GM12878 (cell line): ENCODE measurements around the gene TEX22. TPM values are rescaled to one million over a fixed set of nuclear protein-coding genes. Genes with fewer than 3 reads are reported as not detected.
A peak's percentile ranks its signal among the peaks of the same experiment; 100 is the strongest.

Source experiments
- ATAC-seq: fragments of 200-7000 bp; cut with Tn5 transposase; 3 replicates; pipeline ENCODE4 v1.9.1; 2020; ENCODE audit warnings: mild to moderate bottlenecking, moderate library complexity
- BruUV-seq: library from RNA; stranded (reverse); fragments of 400-500 nt; replicated peaks from 2 replicates; lab custom pipeline; 2021; lab: Mats Ljungman, UMichigan
- CTCF ChIA-PET: fragments of 300-600 bp; sonication (Branson Sonifier 250); formaldehyde crosslinking; extraction: SDS; loops from one replicate; lab custom pipeline; 2021; ENCODE audit warnings: inconsistent platforms; lab: Yijun Ruan, JAX
- POLR2A ChIA-PET: fragments of 350-600 bp; formaldehyde crosslinking; extraction: SDS; loops from one replicate; lab custom pipeline; 2021; ENCODE audit warnings: inconsistent platforms; lab: Charles Lee
- RAD21 ChIA-PET: fragments of 300-600 bp; sonication (Branson Sonifier 250); formaldehyde crosslinking; loops from one replicate; lab custom pipeline; 2023; ENCODE audit warnings: antibody characterized with exemption; ENCODE audit not compliant: unreplicated experiment; lab: Charles Lee
- SMC1A ChIA-PET: fragments of 300-600 bp; sonication (Branson Sonifier 250); formaldehyde crosslinking; loops from one replicate; lab custom pipeline; 2023; ENCODE audit not compliant: unreplicated experiment, uncharacterized antibody; lab: Charles Lee
- DNase-seq: peaks from one replicate; pipeline ENCODE4 v3.0.0-alpha.2; 2011; ENCODE audit warnings: low read depth, low spot score
- FAIRE-seq: peaks from 3 replicates; lab custom pipeline; 2011; peaks lifted over from hg19 to GRCh38; lab: Jason Lieb, UNC
- H2AFZ ChIP-seq: 2 replicates; pipeline ENCODE4 v1.6.0; 2011; ENCODE audit warnings: low read depth, low read length, control low read depth; ENCODE audit not compliant: control insufficient read depth
- H3K27ac ChIP-seq: 2 replicates; pipeline ENCODE4 v1.5.1; 2011; ENCODE audit warnings: control low read depth; ENCODE audit not compliant: control insufficient read depth, insufficient read depth
- H3K27me3 ChIP-seq, 2 experiments: replicated peaks in 1 of 2; 2 replicates each; pipeline versions ENCODE4 v1.6.0 to v1.6.1; 2011; ENCODE audit warnings: low read length in 1 of 2; ENCODE audit not compliant: control insufficient read depth in 2 of 2, insufficient read depth in 2 of 2
- H3K36me3 ChIP-seq, 2 experiments: 2 replicates each; pipeline ENCODE4 v1.5.1; 2011; ENCODE audit warnings: low read length in 1 of 2; ENCODE audit not compliant: control insufficient read depth in 2 of 2, insufficient read depth in 2 of 2
- H3K4me1 ChIP-seq: 2 replicates; pipeline ENCODE4 v1.6.1; 2011; ENCODE audit warnings: mild to moderate bottlenecking, low read length, moderate library complexity, mixed read lengths; ENCODE audit not compliant: control insufficient read depth, insufficient read depth
- H3K4me2 ChIP-seq: 2 replicates; pipeline ENCODE4 v1.6.0; 2011; ENCODE audit warnings: control low read depth; ENCODE audit not compliant: control insufficient read depth, insufficient read depth
- H3K4me3 ChIP-seq: fragments of 200-600 bp; sonication (generic); 2 replicates; pipeline ENCODE4 v1.5.1; 2016
- H3K79me2 ChIP-seq: 2 replicates; pipeline ENCODE4 v1.6.0; 2011; ENCODE audit warnings: low read length; ENCODE audit not compliant: control insufficient read depth, insufficient read depth
- H3K9ac ChIP-seq: 2 replicates; pipeline ENCODE4 v1.8.0; 2011; ENCODE audit warnings: low read length, control low read depth, mixed read lengths; ENCODE audit not compliant: control insufficient read depth, insufficient read depth
- H3K9me3 ChIP-seq: replicated peaks from 3 replicates; pipeline ENCODE4 v1.5.1; 2011; ENCODE audit warnings: mild to moderate bottlenecking, low read length; ENCODE audit not compliant: control insufficient read depth, insufficient read depth
- H4K20me1 ChIP-seq: 2 replicates; pipeline ENCODE4 v1.6.0; 2011; ENCODE audit not compliant: control insufficient read depth, insufficient read depth
- BHLHE40 ChIP-seq, 2 experiments: fragments of 450-650 bp in 1 of 2; IDR thresholded peaks; 2 replicates each; pipeline ENCODE4 v1.6.1; 2011 to 2017; ENCODE audit warnings: low read depth in 2 of 2, borderline replicate concordance in 1 of 2, improper control_type of control experiment in 1 of 2, low read length in 1 of 2, mild to moderate bottlenecking in 1 of 2
- CHD2 ChIP-seq: IDR thresholded peaks from 2 replicates; pipeline ENCODE4 v1.6.1; 2011; ENCODE audit warnings: low read depth, low read length, improper control_type of control experiment, borderline replicate concordance
- CREM ChIP-seq: IDR thresholded peaks from 2 replicates; pipeline ENCODE4 v1.6.1; 2014; ENCODE audit warnings: antibody characterized with exemption, low read depth
- GABPA ChIP-seq: IDR thresholded peaks from 2 replicates; pipeline ENCODE4 v1.6.1; 2014; ENCODE audit warnings: antibody characterized with exemption, low read depth, mild to moderate bottlenecking, inconsistent platforms
- HDGF ChIP-seq: fragments of 450-650 bp; IDR thresholded peaks from 2 replicates; pipeline ENCODE4 v1.6.1; 2016; ENCODE audit warnings: antibody characterized with exemption
- MTA3 ChIP-seq: IDR thresholded peaks from 2 replicates; pipeline ENCODE4 v1.6.1; 2012; ENCODE audit warnings: low read length, inconsistent platforms, borderline replicate concordance
- PAX8 ChIP-seq: fragments of 450-650 bp; IDR thresholded peaks from 2 replicates; pipeline ENCODE4 v1.6.1; 2017; ENCODE audit warnings: mild to moderate bottlenecking, moderate library complexity
- RB1 ChIP-seq: fragments of 450-650 bp; formaldehyde crosslinking; IDR thresholded peaks from 2 replicates; pipeline ENCODE4 v1.6.1; 2017; ENCODE audit warnings: mild to moderate bottlenecking, borderline replicate concordance
- SUPT20H ChIP-seq: IDR thresholded peaks from 2 replicates; pipeline ENCODE4 v1.6.1; 2011; ENCODE audit warnings: low read depth, mild to moderate bottlenecking, low read length, moderate library complexity, borderline replicate concordance; ENCODE audit not compliant: control insufficient read depth
- TCF3 ChIP-seq: IDR thresholded peaks from 2 replicates; pipeline ENCODE4 v1.6.1; 2012; ENCODE audit warnings: low read depth, mild to moderate bottlenecking, low read length, borderline replicate concordance; ENCODE audit not compliant: insufficient read depth
- WGBS: methylation state at CpG from one replicate; pipeline ENCODE4 v1.1.6; 2016; ENCODE audit warnings: low lambda C conversion rate; ENCODE audit not compliant: insufficient replicate concordance, insufficient coverage; ENCODE audit errors: missing lambda C conversion rate; 5-methylcytosine and 5-hydroxymethylcytosine counted together
- in situ Hi-C: fragments of 300-500 bp; cut with MboI; formaldehyde crosslinking; loops from 9 replicates; pipeline ENCODE4 v1.14.3; 2018; ENCODE audit warnings: mixed read lengths
- intact Hi-C: fragments of 100-400 bp; cut with micrococcal nuclease; formaldehyde crosslinking; loops from one replicate; pipeline ENCODE4 v1.14.2; 2022; ENCODE audit not compliant: unreplicated experiment
- polyA plus RNA-seq, 11 experiments: library from polyadenylated mRNA; depleted of rRNA in 4 of 11; unstranded in 6 of 11; stranded (reverse) in 5 of 11; fragments of >200 nt; fragmentation: Nextera tagmentation in 4 of 11; fragmentation: Illumina TruSeq in 1 of 11; extraction: Ambion mirVana in 4 of 11; extraction: Trizol in 1 of 11; gene quantifications; 1 replicate in 1 of 11; 2 replicates in 10 of 11; pipeline versions ENCODE4 v1.2.1 to v1.2.3, GENCODE V29; 2011 to 2016; ENCODE audit warnings: inconsistent platforms in 2 of 11, missing spikeins in 2 of 11, low read depth in 1 of 11
- total RNA-seq, 4 experiments: library from RNA; depleted of rRNA in 3 of 4; stranded (reverse); fragments of >200 nt in 3 of 4; fragmentation: Illumina TruSeq in 1 of 4; extraction: Trizol in 1 of 4; gene quantifications; 2 replicates each; pipeline versions ENCODE4 v1.2.1 to v1.2.3, GENCODE V29; 2013 to 2021
- TF ChIP-seq, protein P1 (sequence below): fragments of 450-650 bp; IDR thresholded peaks from 2 replicates; pipeline ENCODE4 v1.6.1; 2017; ENCODE audit warnings: mild to moderate bottlenecking, moderate library complexity
- TF ChIP-seq, protein P2 (sequence below), 3 experiments: IDR thresholded peaks in 2 of 3; conservative IDR thresholded peaks in 1 of 3; 2 replicates each; pipeline ENCODE4 v1.5.1; 2011; ENCODE audit warnings: low read depth in 3 of 3, low read length in 3 of 3, mild to moderate bottlenecking in 3 of 3, control low read depth in 2 of 3, moderate library complexity in 2 of 3, inconsistent platforms in 1 of 3, mixed read lengths in 1 of 3; ENCODE audit not compliant: control insufficient read depth in 2 of 3, insufficient read depth in 1 of 3; ENCODE audit errors: extremely low read depth in 1 of 3
- TF ChIP-seq, protein P3 (sequence below): IDR thresholded peaks from 2 replicates; pipeline ENCODE4 v1.6.1; 2012; ENCODE audit warnings: low read depth, low read length, improper control_type of control experiment

TEX22 gene
- total and polyA plus RNA-seq, 10 of the 15 experiments (the other 5 are each of a cell fraction or from before 2014, with no cell fraction given), result 0.02 to 4.0 (median 0.63) TPM; not detected in 1

DNA sequence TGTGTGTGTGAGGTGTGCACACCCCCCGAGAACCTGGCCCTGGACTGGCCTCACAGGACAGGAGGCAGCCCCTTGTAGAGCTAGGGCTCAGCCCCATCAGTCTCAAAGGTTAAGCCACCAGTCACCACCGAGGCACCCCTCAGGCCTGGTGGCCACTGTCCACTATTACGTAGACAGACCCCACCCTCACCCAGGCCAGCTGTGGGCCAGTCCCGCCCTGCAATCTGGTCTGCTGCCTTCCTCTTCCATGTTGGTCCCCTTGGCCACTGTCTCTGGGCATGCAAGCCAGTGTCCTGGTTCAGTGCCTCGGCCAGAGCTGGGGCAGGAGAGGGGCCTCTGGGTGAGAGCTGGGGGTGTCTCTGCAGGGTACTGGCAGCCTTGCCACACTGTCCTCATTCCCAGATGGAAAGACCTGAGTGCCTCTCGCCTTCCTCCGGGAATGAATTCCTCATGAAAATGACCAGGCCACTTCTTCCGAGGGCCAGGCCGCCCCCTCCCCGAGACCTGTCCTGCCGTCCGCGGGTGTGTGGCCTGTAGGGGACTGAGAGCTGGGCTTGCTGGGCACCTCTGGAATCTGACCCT lies 897 bp upstream of the TEX22 start:
- no peak for ATAC-seq
- ChIA-PET SMC1A (interaction anchor here (1.0 to 1.2 kb wide), 2 partner anchors 27 to 83 kb away, joined by 4 read pairs; no protein-coding TSS in a partner anchor), CTCF (interaction anchor here (0.6 to 0.8 kb wide), 3 partner anchors 27 to 1020 kb away, joined by 3 read pairs; no protein-coding TSS in a partner anchor), POLR2A (interaction anchor here (0.5 to 1.4 kb wide), 3 partner anchors 11 to 883 kb away, joined by 3 to 8 read pairs (median 5); no protein-coding TSS in a partner anchor), RAD21 (interaction anchor here (0.8 kb wide), 1 partner anchor 92 kb away, joined by 3 read pairs; no protein-coding TSS in a partner anchor)
- in situ Hi-C loops, result no loop called here
- H3K27me3 ChIP-seq, result no peaks in the 10 kb centered on the region
- no peaks in the 10 kb centered on the region; the same call in 2 of the 3 replicates for H3K9me3 ChIP-seq
- intact Hi-C loops, result no loop called here
- BruUV-seq, result no TSS peak
- TF ChIP-seq, protein P1, sequence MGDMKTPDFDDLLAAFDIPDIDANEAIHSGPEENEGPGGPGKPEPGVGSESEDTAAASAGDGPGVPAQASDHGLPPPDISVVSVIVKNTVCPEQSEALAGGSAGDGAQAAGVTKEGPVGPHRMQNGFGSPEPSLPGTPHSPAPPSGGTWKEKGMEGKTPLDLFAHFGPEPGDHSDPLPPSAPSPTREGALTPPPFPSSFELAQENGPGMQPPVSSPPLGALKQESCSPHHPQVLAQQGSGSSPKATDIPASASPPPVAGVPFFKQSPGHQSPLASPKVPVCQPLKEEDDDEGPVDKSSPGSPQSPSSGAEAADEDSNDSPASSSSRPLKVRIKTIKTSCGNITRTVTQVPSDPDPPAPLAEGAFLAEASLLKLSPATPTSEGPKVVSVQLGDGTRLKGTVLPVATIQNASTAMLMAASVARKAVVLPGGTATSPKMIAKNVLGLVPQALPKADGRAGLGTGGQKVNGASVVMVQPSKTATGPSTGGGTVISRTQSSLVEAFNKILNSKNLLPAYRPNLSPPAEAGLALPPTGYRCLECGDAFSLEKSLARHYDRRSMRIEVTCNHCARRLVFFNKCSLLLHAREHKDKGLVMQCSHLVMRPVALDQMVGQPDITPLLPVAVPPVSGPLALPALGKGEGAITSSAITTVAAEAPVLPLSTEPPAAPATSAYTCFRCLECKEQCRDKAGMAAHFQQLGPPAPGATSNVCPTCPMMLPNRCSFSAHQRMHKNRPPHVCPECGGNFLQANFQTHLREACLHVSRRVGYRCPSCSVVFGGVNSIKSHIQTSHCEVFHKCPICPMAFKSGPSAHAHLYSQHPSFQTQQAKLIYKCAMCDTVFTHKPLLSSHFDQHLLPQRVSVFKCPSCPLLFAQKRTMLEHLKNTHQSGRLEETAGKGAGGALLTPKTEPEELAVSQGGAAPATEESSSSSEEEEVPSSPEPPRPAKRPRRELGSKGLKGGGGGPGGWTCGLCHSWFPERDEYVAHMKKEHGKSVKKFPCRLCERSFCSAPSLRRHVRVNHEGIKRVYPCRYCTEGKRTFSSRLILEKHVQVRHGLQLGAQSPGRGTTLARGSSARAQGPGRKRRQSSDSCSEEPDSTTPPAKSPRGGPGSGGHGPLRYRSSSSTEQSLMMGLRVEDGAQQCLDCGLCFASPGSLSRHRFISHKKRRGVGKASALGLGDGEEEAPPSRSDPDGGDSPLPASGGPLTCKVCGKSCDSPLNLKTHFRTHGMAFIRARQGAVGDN, result no peak
- TF ChIP-seq MTA3 (no peak), CREM (no peak), SUPT20H (no peak), PAX8 (no peak), RB1 (no peak), GABPA (no peak), HDGF (no peak), CHD2 (no peak), BHLHE40 (IDR thresholded peaks at IDR 0.05; ENCODE audit: borderline replicate concordance in 1 of 2, low read depth in 2 of 2, low read length in 1 of 2) (no peak), TCF3 (no peak)
- TF ChIP-seq, protein P2, sequence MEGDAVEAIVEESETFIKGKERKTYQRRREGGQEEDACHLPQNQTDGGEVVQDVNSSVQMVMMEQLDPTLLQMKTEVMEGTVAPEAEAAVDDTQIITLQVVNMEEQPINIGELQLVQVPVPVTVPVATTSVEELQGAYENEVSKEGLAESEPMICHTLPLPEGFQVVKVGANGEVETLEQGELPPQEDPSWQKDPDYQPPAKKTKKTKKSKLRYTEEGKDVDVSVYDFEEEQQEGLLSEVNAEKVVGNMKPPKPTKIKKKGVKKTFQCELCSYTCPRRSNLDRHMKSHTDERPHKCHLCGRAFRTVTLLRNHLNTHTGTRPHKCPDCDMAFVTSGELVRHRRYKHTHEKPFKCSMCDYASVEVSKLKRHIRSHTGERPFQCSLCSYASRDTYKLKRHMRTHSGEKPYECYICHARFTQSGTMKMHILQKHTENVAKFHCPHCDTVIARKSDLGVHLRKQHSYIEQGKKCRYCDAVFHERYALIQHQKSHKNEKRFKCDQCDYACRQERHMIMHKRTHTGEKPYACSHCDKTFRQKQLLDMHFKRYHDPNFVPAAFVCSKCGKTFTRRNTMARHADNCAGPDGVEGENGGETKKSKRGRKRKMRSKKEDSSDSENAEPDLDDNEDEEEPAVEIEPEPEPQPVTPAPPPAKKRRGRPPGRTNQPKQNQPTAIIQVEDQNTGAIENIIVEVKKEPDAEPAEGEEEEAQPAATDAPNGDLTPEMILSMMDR (IDR thresholded peaks at IDR 0.05 in 2 of 3, conservative IDR thresholded peaks at IDR 0.05 in 1 of 3; ENCODE audit: control insufficient read depth in 2 of 3, extremely low read depth in 1 of 3, insufficient read depth in 1 of 3, low read depth in 3 of 3, low read length in 3 of 3), result no peak
- TF ChIP-seq, protein P3, sequence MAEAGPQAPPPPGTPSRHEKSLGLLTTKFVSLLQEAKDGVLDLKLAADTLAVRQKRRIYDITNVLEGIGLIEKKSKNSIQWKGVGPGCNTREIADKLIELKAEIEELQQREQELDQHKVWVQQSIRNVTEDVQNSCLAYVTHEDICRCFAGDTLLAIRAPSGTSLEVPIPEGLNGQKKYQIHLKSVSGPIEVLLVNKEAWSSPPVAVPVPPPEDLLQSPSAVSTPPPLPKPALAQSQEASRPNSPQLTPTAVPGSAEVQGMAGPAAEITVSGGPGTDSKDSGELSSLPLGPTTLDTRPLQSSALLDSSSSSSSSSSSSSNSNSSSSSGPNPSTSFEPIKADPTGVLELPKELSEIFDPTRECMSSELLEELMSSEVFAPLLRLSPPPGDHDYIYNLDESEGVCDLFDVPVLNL, result no peak
- H2AFZ ChIP-seq, result peak overlapping the region; percentile 92; the same call in 1 of the 2 replicates
- H3K4me2 ChIP-seq, result peak overlapping the region; percentile 90; the same call in 1 of the 2 replicates
- H3K27ac ChIP-seq, result peak overlapping the region; percentile 84
- peaks cover 1 to 12% of the 10 kb centered on the region in 2 experiments; a peak in 3 of 4 replicates for H3K36me3 ChIP-seq
- peak overlapping the region; percentile 94; the same call in 1 of the 2 replicates for H3K9ac ChIP-seq
- H3K4me1 ChIP-seq, result peaks cover 15% of the 10 kb centered on the region
- DNase-seq, result no peak
- no peak for FAIRE-seq
- peak overlapping the region; percentile 88; the same call in 1 of the 2 replicates for H3K4me3 ChIP-seq
- 90% methylated on average over 13 of the region's 13 CpGs for WGBS
- H4K20me1 ChIP-seq, result no peaks in the 10 kb centered on the region
- peaks cover 15% of the 10 kb centered on the region for H3K79me2 ChIP-seq
